GM18519 (cell line): ENCODE measurements around the gene SLC38A2.
"Not testable (repeated sequence)": the region's sequence is repeated elsewhere in the genome, so short reads cannot be mapped to it uniquely, and the experiment has no call there.

Experiments used
- ATAC-seq: cut with Tn5 transposase; IDR thresholded peaks from one replicate; pipeline ENCODE4 v1.9.1; 2021; ENCODE audit warnings: mild to moderate bottlenecking, moderate library complexity; ENCODE audit not compliant: unreplicated experiment, low FRiP score

Gene SLC38A2

DNA sequence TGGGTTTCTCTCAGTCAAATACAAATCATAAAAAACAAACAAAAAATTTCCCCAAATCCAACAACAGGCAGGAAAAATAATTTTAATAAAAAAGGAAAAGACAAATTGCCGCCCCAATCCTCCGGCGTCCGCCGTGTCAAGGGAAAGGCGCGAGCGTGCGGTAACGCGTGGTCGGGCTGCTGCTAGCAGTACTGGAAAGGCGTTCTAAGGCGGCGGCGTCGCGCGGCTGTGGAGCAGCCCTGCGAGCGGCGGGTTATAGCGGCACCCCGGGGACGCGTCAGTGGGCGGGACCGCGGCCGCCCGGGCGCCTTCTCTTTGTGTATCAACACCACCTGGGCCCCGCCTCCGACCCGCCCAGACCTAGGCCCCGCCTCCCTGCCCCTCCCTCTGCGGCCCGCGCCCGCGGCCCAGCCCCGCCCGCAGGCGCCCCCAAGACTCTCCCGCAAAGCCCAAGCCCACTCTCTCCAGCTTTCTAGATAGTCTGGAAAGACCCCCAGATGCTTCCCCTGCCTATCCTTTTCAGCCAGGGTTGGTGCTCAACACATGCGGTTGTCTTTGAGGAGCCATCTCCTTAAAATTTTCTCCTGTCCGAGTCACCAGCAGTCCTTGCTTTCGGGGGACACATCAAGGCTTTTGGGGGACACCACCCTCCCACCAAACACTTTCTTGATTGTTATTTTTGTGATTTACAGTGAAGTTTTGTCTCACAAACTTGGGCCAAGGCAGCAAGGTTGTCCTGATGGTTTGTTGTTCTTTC, at the start of gene SLC38A2:
SLC38A2 (minus strand) TSS at position 230 of the 757 bp plus-strand sequence. CDS start 1,480 bp downstream, outside the sequence.
- ATAC-seq, result peak; percentile 45

DNA sequence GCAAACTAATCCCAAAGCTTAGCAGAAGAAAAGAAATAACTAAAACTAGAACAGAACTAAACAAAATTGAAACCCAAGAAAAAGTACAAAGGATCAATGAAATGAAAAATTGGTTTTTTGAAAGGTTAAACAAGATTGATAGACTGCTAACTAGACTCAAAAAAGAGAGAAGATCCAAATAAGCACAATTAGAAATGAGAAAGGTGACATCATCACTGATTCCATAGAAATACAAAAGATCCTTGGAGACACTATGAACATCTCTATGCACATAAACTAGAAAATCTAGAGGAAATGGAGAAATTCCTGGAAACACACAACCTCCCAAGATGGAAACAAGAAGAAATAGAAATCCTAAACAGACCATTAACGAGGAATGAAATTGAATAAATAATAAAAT, 47.1 kb upstream of the SLC38A2 start:
- ATAC-seq, result no peak

DNA sequence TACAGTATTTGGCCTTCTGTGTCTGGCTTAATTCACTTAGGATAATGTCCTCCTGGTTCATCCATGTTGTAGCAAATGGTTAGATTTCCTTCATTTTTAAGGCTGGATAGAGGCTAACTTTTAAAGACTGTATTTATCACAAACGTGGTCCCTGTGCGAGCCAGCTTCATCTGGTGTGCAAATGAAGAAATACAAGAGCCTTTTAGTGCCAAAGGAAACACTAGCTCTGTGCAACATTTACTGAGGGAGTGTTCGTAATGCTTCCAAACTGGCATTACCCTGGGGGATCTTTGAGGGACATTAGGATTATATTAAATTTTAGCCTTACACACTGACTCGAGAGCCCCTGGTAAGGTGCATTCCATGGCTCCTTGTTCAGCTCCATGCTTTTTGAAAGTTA, 43.0 kb upstream of the SLC38A2 start:
- ATAC-seq, result no peak

DNA sequence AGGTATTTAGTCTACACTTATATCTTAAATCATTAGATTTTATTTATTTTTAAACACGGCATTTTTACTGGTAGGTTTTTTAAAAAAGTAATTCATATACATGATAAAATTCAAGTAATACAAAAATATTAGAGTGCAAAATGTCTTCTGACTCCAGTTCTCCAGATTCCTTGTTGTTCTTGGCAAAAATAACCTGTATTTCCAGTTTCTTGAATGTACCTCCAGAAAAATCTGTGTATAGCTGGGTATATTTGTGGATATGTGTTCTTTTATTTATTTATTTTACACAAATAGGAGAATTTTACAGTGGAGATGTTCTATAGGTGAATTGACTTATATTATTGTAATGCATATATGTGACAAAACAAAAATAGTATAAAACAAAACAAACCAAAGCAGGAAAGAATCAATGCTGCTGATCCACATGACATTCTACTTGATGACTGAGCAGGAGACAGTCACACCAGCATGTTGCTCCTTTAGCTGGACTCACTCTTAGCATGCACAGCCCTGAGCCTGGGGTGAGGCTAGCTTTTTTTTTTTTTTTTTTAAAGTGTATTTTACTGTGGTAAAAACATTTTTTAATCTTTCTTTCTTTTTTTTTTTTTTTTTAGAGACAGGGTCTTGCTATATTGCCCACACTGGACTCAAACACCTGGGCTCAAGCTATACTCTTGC, 42.2 kb upstream of the SLC38A2 start:
- no peak for ATAC-seq

DNA sequence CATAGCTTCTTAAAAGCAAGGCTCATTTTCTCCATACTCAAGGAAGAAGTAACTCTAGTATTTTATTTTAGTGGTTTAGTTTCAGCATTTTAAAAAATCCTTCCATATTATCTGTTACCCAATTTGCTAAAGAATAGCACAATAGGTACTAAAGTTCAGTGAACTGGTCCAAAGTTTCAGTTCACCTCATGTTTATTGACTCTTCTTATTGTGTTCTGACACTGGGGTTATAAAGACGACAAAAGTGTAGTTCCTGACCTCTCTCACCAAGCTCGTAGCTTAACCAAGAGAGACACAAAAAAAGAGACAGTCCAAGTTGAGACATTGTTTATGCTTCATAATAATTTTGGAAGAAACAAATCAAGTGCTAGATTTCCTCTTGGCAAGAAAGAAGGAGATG, 40.8 kb upstream of the SLC38A2 start:
- no peak for ATAC-seq

DNA sequence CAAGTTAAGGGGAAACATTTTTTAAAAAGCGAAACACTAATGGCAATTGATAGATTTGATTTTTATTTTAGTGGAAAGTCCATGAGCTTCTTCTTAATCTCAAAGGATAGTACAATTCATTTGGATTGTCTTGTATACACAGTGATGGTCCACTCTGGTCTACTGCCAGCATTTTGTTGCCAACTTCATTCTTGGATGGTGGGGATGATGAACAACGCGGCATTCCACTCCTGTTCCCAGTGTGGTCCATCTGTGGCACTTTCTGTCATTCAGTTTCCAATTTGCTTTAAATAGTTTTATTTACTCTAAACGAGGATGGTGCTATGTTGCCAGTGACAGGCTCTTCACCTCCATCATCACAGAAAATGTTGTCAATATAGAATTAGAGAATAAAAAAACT, 40.3 kb upstream of the SLC38A2 start:
- ATAC-seq, result no peak

DNA sequence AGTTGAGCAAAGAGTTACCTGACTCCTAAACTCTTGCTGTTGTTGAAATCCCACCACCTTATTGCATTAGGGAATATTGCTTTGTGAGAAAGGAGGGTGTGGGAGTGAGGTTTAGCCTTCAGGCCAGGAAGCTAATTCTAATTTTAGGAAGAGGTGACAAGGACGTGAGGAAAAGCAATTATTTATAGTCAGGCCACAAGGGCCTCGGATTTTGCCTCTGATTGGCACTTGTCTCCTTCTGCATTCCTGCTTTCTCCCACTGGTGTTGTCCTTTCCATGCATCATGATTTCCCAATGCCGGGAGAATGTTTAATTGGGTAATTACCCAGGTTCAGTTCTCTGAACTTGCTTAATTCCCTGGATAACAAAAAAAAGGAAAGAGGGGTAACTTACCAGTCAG, 37.9 kb upstream of the SLC38A2 start:
- ATAC-seq, result no peak

DNA sequence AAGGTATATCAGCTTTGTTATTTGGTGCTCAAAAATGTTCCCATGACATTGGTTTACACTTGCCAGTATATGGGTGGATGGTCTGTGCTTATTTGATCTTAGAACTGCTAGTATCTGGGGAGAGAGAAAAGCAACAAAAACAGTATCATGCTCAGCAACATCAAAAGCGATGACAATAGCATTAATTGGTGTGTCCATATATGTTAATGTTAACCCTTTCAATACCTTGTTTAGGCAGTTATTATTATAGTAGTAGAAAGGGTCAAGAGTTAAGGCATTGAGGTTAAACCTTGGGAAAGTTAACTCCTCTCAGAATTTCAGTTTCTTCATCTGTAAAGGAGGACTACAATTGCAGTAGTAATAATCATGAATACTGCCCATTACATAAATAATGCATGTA, 37.4 kb upstream of the SLC38A2 start:
- no peak for ATAC-seq

DNA sequence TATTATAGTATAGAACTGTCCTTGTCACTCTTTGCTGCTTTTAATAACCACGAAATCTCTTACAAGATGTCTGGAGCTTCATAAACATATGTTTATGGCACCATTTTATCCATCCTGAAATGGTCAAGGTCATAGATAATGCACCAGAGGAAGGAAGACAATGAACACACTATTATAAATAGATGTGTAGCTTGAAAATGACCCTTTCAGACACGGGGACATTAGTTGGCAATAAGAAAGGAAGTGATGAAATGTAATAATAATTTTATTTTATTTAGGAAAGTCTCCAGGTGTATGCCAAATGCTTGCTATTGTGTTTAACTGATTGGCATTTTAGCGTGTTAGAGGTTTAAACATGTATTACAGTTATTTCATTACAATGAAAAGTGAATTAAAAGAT, 36.8 kb upstream of the SLC38A2 start:
- ATAC-seq, result no peak

DNA sequence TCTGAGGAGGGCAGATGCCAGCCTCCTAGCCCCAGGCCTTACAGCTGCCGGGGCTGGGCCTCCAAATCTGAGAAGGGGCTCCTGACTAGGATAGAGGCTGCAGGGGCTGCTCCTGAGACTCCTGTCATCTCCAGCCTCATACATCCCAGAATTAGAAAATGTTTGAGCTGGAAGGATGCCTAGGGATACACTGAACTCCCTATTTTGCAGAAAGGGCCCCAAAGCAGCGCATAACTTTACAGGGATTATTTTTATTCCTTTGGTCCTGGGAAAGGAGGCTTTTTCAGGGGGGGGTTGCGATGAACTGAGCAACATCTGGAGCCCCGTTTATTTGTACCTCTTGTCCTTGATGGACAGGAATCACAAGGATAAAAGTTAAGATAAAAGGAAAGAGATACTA, 35.9 kb upstream of the SLC38A2 start:
- ATAC-seq, result no peak

DNA sequence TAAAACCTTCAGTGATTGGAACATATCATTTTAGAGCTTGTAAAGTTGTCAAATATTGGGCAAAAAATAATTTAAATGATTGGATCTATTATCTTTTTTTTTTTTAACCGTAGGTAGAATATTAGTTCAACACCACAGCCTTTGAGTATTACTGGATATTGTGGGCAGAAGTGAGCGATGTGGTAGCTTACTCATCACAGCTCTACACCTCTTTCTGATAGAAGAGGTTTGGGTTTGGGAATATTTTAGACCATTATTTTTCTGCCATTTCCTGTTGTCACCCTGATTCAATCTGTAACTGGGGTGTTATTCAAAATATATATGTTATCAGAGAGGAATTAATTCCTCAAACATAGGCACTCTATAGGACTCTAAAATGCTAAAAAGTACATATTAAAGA, 34.8 kb upstream of the SLC38A2 start:
- ATAC-seq, result no peak

DNA sequence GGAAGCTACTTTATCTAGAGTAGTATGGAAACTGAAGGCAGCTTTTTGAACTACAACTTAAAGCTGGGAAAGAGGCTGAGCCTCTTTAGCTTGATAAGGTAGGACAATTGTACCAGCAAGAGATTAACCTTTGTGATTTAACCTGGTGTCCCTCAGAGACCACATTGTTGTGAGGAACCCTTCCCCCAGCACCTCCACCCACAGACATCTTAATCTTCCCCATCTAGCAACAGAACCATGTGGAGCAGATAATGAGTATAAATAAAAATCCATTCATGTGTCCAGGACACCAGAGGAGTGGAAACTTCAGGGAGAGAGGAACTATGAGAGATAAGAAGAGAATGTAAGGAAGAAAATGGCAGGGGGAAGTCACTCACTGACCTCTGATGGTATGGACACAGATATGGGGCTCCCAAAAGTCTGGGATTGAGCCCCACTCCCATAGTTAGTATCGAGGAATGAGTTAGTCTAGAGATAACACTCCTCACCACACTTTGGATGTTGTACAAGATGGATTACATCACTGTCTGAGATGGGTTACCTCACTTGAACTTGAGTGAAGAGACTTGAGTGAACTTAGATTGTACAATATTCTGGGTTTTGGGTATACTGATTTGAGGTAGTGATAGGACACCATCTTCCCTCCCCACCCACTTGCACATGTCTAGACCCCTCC, 33.9 kb upstream of the SLC38A2 start:
- ATAC-seq, result no peak

DNA sequence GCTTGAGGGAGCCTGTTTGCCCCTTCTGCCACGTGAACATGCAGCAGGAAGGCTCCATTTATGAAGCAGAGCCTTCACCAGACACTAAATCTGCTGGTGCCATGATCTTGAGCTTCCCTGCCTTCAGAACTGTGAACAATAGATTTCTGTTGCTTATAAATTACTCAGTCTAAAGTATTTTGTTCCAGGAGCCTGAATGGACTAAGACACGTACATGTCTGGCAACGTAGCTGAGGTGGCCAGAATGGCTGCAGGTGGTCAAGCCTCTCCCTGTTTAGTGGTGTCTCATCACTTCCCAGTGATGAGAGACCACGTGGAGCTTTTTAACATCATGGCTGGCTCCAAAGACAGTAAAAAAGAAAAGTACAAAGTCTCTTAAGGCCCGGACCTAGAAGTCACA, 32.2 kb upstream of the SLC38A2 start:
- no peak for ATAC-seq

DNA sequence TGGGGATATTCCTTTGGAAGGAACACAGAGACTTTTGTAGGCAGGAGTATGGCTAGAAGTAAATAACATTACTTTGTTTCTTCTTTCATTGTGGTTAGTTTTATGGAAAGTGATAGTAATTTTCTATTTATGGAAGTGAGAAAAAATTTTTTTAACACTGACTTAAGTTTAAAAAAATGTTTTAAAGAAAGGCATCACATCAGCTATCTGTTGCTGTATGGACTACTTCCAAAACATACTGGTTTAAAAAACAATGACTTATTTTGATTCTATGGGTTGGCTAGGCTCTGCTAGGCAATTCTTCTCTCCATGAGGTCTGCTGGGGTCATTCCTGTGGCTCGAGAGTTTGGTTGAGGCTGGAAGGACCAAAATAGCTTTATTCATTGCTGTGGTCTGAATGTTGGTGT, 31.7 kb upstream of the SLC38A2 start:
- no peak for ATAC-seq

DNA sequence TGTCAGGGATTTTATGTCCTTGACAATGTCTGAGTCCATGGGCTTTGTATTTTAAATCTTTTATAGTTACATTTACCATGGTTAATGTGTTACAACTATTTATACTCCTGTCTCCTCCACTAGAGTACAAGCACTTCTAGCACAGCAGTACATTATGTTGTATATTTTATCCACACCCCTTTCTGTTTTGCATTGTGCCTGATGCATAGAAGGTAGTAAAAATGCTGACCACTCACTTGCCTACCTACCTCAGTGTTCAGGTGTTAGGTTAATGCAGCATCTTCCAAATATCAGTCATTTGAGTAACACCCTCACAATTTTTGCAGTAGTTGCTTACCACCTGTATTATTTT, 31.1 kb upstream of the SLC38A2 start:
- ATAC-seq, result no peak

DNA sequence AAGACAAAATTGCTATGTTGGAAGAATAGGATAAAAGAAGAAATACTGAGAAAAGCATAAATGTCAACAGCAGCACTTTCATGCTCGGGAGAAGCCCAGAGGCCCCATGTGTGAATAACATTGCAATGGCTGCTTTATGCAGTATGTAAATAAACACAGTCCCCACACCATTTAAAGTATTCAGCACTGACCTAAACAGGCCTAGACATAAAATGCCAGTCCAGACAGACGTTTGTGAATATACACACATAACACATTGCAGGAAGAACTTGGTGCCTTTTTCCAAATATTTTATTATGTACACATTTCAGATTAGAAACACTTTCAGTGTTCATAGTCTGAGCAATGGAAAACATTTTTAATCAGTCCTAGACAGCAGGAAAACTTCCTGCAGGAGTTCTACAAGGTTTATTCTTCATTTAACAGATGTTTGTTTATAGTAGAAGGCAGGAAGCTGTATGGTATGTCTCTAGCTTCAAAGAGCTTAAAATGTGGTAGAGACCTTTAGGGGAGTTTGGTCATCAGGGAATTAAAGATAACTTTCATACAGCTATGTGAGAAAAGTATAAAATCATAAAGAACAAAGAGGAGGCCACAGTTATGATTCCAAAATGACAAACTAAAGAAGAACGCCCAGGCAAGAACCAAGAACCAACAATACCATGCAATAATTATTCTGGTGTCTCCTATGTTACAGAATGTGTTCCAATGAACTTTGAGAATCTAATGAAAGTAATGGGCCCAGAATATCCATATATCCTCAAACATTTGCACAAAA, 30.6 kb upstream of the SLC38A2 start:
- ATAC-seq, result no peak

DNA sequence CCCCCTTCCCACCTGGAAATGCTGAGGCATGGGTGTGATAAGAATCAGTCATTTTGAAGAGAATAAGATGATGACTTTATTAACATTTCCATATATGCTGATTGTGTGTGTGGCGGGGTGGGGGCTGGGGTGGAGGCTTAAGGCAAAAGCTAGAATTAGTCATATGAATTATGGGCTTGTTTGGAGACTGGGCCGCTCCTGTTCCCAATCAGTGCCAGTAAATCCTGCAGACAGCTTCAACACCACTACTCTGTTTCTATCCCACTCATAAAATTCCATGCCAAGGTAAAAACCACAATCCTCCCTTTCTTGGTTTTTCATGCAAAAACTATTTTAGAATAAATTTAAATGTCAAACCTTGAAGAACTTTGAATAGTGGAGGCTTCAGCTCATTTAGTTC, 29.9 kb upstream of the SLC38A2 start:
- ATAC-seq, result no peak

DNA sequence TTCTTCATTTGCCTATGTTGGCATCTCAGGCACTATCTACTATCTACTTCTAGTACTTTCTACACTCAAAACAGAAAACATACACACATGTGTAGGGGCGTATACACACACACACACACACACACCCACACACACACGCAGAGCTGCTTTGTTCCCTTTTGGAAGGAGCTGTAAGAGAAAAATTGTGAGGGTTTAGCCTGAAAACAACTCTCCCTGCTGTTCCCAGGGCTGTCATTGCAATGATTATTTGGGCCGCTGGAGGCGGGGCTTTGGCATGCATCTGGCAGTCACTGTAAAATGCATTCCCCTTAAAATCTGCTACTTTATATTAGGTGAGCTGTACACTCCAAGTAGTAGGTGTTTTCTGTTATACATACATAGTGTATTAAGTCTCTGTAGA, 29.1 kb upstream of the SLC38A2 start:
- no peak for ATAC-seq

DNA sequence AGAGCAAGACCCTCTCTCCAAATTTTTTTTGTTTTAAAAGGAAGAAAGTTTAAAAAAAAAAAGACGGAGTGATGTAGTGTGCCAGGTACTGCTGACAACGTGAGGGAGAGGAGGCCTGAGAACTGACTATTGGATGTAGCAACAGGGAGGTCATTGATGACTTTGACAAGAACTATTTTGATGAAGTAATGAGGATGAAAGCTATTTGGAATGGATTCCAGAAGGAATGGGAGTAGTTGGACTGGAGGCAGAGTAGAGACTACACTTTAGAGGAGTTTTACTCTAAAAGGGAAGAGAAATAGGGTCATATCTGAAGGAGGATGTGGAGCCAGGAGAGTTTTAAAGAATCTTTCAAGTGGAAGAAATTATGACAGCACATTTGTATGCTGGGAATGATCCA, 27.8 kb upstream of the SLC38A2 start:
- no peak for ATAC-seq

DNA sequence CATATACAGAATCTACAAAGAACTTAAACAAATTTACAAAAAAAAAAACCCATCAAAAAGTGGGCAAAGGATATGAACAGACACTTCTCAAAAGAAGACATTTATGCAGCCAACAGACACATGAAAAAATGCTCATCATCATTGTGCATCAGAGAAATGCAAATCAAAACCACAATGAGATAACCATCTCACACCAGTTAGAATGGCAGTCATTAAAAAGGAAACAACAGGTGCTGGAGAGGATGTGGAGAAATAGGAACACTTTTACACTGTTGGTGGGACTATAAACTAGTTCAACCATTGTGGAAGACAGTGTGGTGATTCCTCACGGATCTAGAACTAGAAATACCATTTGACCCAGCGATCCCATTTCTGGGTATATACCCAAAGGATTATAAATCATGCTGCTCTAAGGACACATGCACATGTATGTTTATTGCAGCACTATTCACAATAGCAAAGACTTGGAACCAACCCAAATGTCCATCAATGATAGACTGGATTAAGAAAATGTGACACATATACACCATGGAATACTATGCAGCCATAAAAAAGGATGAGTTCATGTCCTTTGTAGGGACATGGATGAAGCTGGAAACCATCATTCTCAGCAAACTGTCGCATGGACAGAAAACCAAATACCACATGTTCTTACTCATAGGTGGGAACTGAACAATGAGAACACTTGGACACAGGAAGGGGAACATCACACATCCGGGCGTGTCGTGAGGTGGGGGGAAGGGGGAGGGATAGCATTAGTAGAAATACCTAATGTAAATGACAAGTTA, 27.1 kb upstream of the SLC38A2 start:
- ATAC-seq, result not testable (repeated sequence)
